ENCODE measurements around the gene TXNIP. TPM values are rescaled to one million over a fixed set of nuclear protein-coding genes. Genes with fewer than 3 reads are reported as not detected.

The TXNIP gene
- polyA plus RNA-seq, 1 experiment: 212 TPM

GRCh38 chr1:145985502-145986439 is 10.6 kb downstream of the TXNIP start:
- POLR2A ChIA-PET: no interaction called here
- CTCF ChIA-PET: interaction anchor here (1.1 to 12.4 kb wide), 2 partner anchors 8 to 94 kb away, joined by 3 to 117 read pairs; no protein-coding TSS in a partner anchor
- Histone ChIP-seq H3K4me3 (ENCODE audit: low read depth, low read length) (no peak overlapping the region), H3K27me3 (ENCODE audit: control insufficient read depth, insufficient read depth, low read length) (no peaks in the 10 kb centered on the region), H3K36me3 (ENCODE audit: control insufficient read depth, insufficient read depth, low read length) (no peaks in the 10 kb centered on the region)
- DNase-seq (ENCODE audit: low read depth): no peak
- no peak for TF ChIP-seq CTCF (IDR thresholded peaks at IDR 0.05; ENCODE audit: insufficient read depth, low read depth, low read length)

DNA sequence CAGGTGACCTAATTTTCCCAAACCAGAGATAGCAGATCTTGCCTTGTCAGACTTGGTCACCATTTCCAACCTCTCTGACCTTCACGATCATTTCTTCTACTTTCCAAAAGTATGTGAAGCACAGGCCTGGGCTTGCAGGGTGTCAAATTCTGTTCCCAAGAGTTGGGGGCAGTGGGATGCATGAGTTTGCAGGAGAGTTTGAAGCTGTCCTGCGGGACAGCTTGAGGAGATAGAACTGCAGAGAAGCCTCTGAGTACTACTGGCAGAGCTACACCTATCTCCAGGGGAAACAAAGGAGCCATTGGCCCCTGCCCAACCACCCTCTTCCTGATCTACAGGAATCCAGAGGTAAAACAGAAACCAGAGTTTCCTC is 11.3 kb downstream of the TXNIP start:
- ChIA-PET CTCF (no interaction called here), POLR2A (no interaction called here)
- H3K4me3 ChIP-seq (ENCODE audit: low read depth, low read length): no peak overlapping the region
- no peaks in the 10 kb centered on the region for H3K27me3 ChIP-seq (ENCODE audit: control insufficient read depth, insufficient read depth, low read length)
- no peak for DNase-seq (ENCODE audit: low read depth)
- no peaks in the 10 kb centered on the region for H3K36me3 ChIP-seq (ENCODE audit: control insufficient read depth, insufficient read depth, low read length)
- no peak for TF ChIP-seq CTCF (IDR thresholded peaks at IDR 0.05; ENCODE audit: insufficient read depth, low read depth, low read length)

DNA sequence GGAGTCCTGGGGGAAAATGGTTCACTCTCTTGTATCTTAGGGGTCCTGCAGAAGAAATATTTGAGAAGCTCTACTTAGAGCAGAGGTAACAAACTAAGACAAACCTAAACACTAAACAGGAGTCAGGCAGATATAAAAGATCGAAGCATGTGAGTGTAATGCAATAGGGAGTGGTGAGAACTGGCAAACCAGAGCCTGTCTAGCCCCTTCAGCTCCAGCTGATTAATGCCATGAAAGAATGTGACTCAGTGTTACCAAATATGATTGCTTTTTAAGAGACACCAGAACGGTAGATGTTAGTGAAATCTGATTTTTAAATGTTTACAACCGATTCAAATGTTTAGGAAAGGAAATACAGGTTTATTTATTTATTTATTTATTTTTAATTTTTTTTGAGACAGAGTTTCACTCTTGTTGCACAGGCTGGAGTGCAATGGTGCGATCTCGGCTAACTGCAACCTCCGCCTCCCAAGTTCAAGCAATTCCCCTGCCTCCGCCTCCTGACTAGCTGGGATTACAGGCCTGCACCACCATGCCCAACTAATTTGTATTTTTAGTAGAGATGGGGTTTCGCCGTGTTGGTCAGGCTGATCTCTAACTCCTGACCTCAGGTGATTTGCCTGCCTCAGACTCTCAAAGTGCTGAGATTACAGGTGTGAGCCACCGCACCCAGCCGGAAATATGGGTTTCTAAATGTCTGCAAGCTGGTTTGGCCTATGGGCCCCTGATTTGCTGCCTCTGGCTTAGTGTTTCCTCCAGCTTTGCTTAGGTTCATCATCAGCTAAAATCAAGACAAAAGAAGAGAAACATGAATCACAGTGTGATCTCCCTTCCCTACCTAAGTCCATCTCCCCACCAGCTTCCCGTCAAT is 12.2 kb downstream of the TXNIP start:
- DNase-seq (ENCODE audit: low read depth): no peak
- Histone ChIP-seq H3K36me3 (ENCODE audit: control insufficient read depth, insufficient read depth, low read length) (no peaks in the 10 kb centered on the region), H3K27me3 (ENCODE audit: control insufficient read depth, insufficient read depth, low read length) (no peaks in the 10 kb centered on the region), H3K4me3 (ENCODE audit: low read depth, low read length) (no peak overlapping the region)
- no peak for TF ChIP-seq CTCF (IDR thresholded peaks at IDR 0.05; ENCODE audit: insufficient read depth, low read depth, low read length)
- CTCF ChIA-PET: no interaction called here
- POLR2A ChIA-PET: no interaction called here

GRCh38 chr1:145983206-145983675 is 13.1 kb downstream of the TXNIP start:
- POLR2A ChIA-PET: no interaction called here
- Histone ChIP-seq H3K4me3 (ENCODE audit: low read depth, low read length) (no peak overlapping the region), H3K27me3 (ENCODE audit: control insufficient read depth, insufficient read depth, low read length) (no peaks in the 10 kb centered on the region), H3K36me3 (ENCODE audit: control insufficient read depth, insufficient read depth, low read length) (no peaks in the 10 kb centered on the region)
- DNase-seq (ENCODE audit: low read depth): no peak
- no peak for TF ChIP-seq CTCF (IDR thresholded peaks at IDR 0.05; ENCODE audit: insufficient read depth, low read depth, low read length)
- CTCF ChIA-PET: no interaction called here
